Endodermal cell (in vitro differentiated cells): ENCODE results near the gene ZNF324B. TPM values are rescaled to one million over a fixed set of nuclear protein-coding genes. Genes with fewer than 3 reads are reported as not detected.

Source experiments
- DNase-seq: peaks from one replicate; pipeline ENCODE4 v3.0.0-alpha.2; 2017
- H3K27ac ChIP-seq: 2 replicates; pipeline ENCODE4 v1.5.1; 2013; ENCODE audit warnings: mild to moderate bottlenecking, low read depth, low read length, moderate library complexity
- H3K27me3 ChIP-seq: 2 replicates; pipeline ENCODE4 v1.6.1; 2013; ENCODE audit warnings: mild to moderate bottlenecking, low read length, moderate library complexity; ENCODE audit not compliant: insufficient read depth, control insufficient read depth, poor library complexity, severe bottlenecking
- H3K36me3 ChIP-seq: 2 replicates; pipeline ENCODE4 v1.7.0; 2013; ENCODE audit warnings: mild to moderate bottlenecking, low read length, moderate library complexity; ENCODE audit not compliant: control insufficient read depth, insufficient read depth
- H3K4me1 ChIP-seq: one replicate; pipeline ENCODE4 v1.7.0; 2013; ENCODE audit warnings: low read length; ENCODE audit not compliant: control insufficient read depth, insufficient read depth
- H3K4me3 ChIP-seq: 2 replicates; pipeline ENCODE4 v1.5.1; 2013; ENCODE audit warnings: mild to moderate bottlenecking, low read length, moderate library complexity
- H3K9ac ChIP-seq: 2 replicates; pipeline ENCODE4 v1.6.1; 2013; ENCODE audit warnings: mild to moderate bottlenecking, low read length, moderate library complexity; ENCODE audit not compliant: poor library complexity, severe bottlenecking; ENCODE audit errors: extremely low read depth
- H3K9me3 ChIP-seq: 2 replicates; pipeline ENCODE4 v1.6.1; 2013; ENCODE audit warnings: mild to moderate bottlenecking, low read length, moderate library complexity; ENCODE audit not compliant: control insufficient read depth
- H3K27ac Mint-ChIP-seq: 2 replicates; pipeline ENCODE4 v1.8.0; 2020; ENCODE audit warnings: mixed read lengths
- H3K27me3 Mint-ChIP-seq: 2 replicates; pipeline ENCODE4 v1.8.0; 2021; ENCODE audit warnings: mild to moderate bottlenecking, mixed read lengths; ENCODE audit not compliant: insufficient read depth
- H3K36me3 Mint-ChIP-seq: 2 replicates; pipeline ENCODE4 v1.8.0; 2020; ENCODE audit warnings: low read depth, mixed read lengths
- H3K4me1 Mint-ChIP-seq: 2 replicates; pipeline ENCODE4 v1.8.0; 2020; ENCODE audit warnings: mixed read lengths
- H3K4me3 Mint-ChIP-seq: 2 replicates; pipeline ENCODE4 v1.8.0; 2020; ENCODE audit warnings: mild to moderate bottlenecking, moderate library complexity, mixed read lengths
- H3K9me3 Mint-ChIP-seq: 2 replicates; pipeline ENCODE4 v1.8.0; 2020; ENCODE audit warnings: mild to moderate bottlenecking, mixed read lengths
- CTCF ChIP-seq: fragments of 200-600 bp; sonication (generic); conservative IDR thresholded peaks from 2 replicates; pipeline ENCODE4 v1.5.0; 2021; ENCODE audit warnings: antibody characterized with exemption, mild to moderate bottlenecking
- WGBS, 2 experiments: methylation state at CpG; one replicate each; pipeline versions ENCODE4 v1.1.5 to v1.1.7; 2013; ENCODE audit warnings: missing lambda C conversion rate in 2 of 2, mixed read lengths in 1 of 2; ENCODE audit not compliant: insufficient coverage in 1 of 2, insufficient read length in 1 of 2; 5-methylcytosine and 5-hydroxymethylcytosine counted together
- total RNA-seq, 2 donors: library from RNA; stranded (reverse); fragmentation: NEBNext Ultra II Directional in 1 of 2; extraction: Animal tissue kit (Norgen Biotek cat#: 25700) in 1 of 2; gene quantifications; 2 replicates in 1 of 2; 3 replicates in 1 of 2; pipeline ENCODE4 v1.2.1, GENCODE V29; 2021

Gene ZNF324B
- total RNA-seq, 2 donors from 2014 or later: 5.4 to 6.0 TPM

GRCh38 chr19:58498316-58499020 is 47.0 kb downstream of the ZNF324B start:
- no peak for TF ChIP-seq CTCF
- H3K27ac Mint-ChIP-seq: no peak overlapping the region

GRCh38 chr19:58499021-58499927 is 47.9 kb downstream of the ZNF324B start:
- Mint-ChIP-seq H3K36me3 (no peaks in the 10 kb centered on the region), H3K4me3 (peak overlapping the region; percentile 71), H3K4me1 (peaks cover 9% of the 10 kb centered on the region), H3K27me3 (peaks cover 16% of the 10 kb centered on the region), H3K27ac (peak overlapping the region; percentile 90), H3K9me3 (peaks cover 7% of the 10 kb centered on the region)
- H3K27ac ChIP-seq: peak overlapping the region; percentile 41
- peak overlapping the region; percentile 92 for H3K4me3 ChIP-seq
- H3K36me3 ChIP-seq: no peaks in the 10 kb centered on the region
- H3K9ac ChIP-seq: peak overlapping the region; percentile 55
- 2% methylated on average over 28 to 60 of the region's 60 CpGs for WGBS, 2 experiments
- TF ChIP-seq CTCF: peak; percentile 63
- H3K9me3 ChIP-seq: no peaks in the 10 kb centered on the region
- no peaks in the 10 kb centered on the region for H3K27me3 ChIP-seq
- peak; percentile 100 for DNase-seq
- H3K4me1 ChIP-seq: no peaks in the 10 kb centered on the region

More at GRCh38 chr19:58498316-58499020, 47.0 kb downstream of the ZNF324B start:
- Histone ChIP-seq H3K9ac (peak overlapping the region; percentile 55), H3K4me1 (no peaks in the 10 kb centered on the region), H3K9me3 (no peaks in the 10 kb centered on the region), H3K27ac (no peak overlapping the region), H3K36me3 (no peaks in the 10 kb centered on the region), H3K4me3 (peak overlapping the region; percentile 92), H3K27me3 (no peaks in the 10 kb centered on the region)
- Mint-ChIP-seq H3K4me3 (peak overlapping the region; percentile 71), H3K4me1 (peaks cover 9% of the 10 kb centered on the region), H3K27me3 (peaks cover 12% of the 10 kb centered on the region), H3K36me3 (no peaks in the 10 kb centered on the region), H3K9me3 (peaks cover 7% of the 10 kb centered on the region)
- DNase-seq: no peak
- 59 to 70% methylated on average over 20 to 21 of the region's 22 CpGs for WGBS, 2 experiments

- Histone ChIP-seq H3K4me3 (peak overlapping the region; percentile 92), H3K36me3 (no peaks in the 10 kb centered on the region), H3K27me3 (no peaks in the 10 kb centered on the region), H3K27ac (no peak overlapping the region), H3K4me1 (no peaks in the 10 kb centered on the region), H3K9ac (no peak overlapping the region), H3K9me3 (no peaks in the 10 kb centered on the region)
- DNase-seq: no peak
- Mint-ChIP-seq H3K4me1 (peaks cover 9% of the 10 kb centered on the region), H3K4me3 (peak overlapping the region; percentile 71), H3K9me3 (peaks cover 7% of the 10 kb centered on the region), H3K27me3 (peaks cover 16% of the 10 kb centered on the region), H3K27ac (no peak overlapping the region), H3K36me3 (no peaks in the 10 kb centered on the region)
- no peak for TF ChIP-seq CTCF
- WGBS, 2 experiments: 94 to 100% methylated on average over 8 to 14 of the region's 14 CpGs
Observed at GRCh38 chr19:58500242-58500641, 48.8 kb downstream of the ZNF324B start.

Other genes with a start within 250 kb of the ZNF324B start
- gene ZNF544, start 222.7 kb upstream of the ZNF324B start, total RNA-seq: 10 to 100 TPM; 65.7 to 80.2 TPM
- gene ZNF8, start 172.7 kb upstream of the ZNF324B start, total RNA-seq: 10 to 100 TPM; 14.4 to 16.1 TPM
- gene ERVK3-1, start 146.2 kb upstream of the ZNF324B start, total RNA-seq: 10 to 100 TPM; 27.5 to 28.0 TPM
- 1 to 10 TPM; 3.8 TPM for gene ZSCAN22, start 124.6 kb upstream of the ZNF324B start, total RNA-seq
- 10 to 100 TPM; 12.6 to 16.4 TPM for gene A1BG, start 98.1 kb upstream of the ZNF324B start, total RNA-seq
- gene ZNF497, start 88.9 kb upstream of the ZNF324B start, total RNA-seq: 1 to 10 TPM; 5.2 to 5.9 TPM
- 1 to 10 TPM; 3.1 to 3.8 TPM for gene ZNF837, start 70.6 kb upstream of the ZNF324B start, total RNA-seq
- gene RPS5, start 64.4 kb upstream of the ZNF324B start, total RNA-seq: 1,000 to 10,000 TPM in 1 of 2 donors, 100 to 1,000 TPM in 1; 896 to 1,039 TPM
- under 1 TPM; 0.82 to 0.92 TPM for gene RNF225, start 56.0 kb upstream of the ZNF324B start, total RNA-seq
- gene ZNF584, start 43.0 kb upstream of the ZNF324B start, total RNA-seq: 10 to 100 TPM; 10.3 to 14.8 TPM
- gene ZNF132, start 11.5 kb upstream of the ZNF324B start, total RNA-seq: 1 to 10 TPM in 1 of 2 donors, under 1 TPM in 1; 0.71 to 1.2 TPM
- 1 to 10 TPM; 7.0 to 8.7 TPM for gene ZNF324, start 15.5 kb downstream of the ZNF324B start, total RNA-seq
- 10 to 100 TPM; 10.4 to 10.7 TPM for gene ZNF446, start 24.7 kb downstream of the ZNF324B start, total RNA-seq
- gene SLC27A5, start 60.4 kb downstream of the ZNF324B start, total RNA-seq: 10 to 100 TPM; 13.6 to 15.3 TPM
- gene ZBTB45, start 68.2 kb downstream of the ZNF324B start, total RNA-seq: 10 to 100 TPM; 19.0 to 19.4 TPM
- gene TRIM28, start 92.4 kb downstream of the ZNF324B start, total RNA-seq: 100 to 1,000 TPM; 809 to 859 TPM
- gene CHMP2A, start 103.5 kb downstream of the ZNF324B start, total RNA-seq: 100 to 1,000 TPM in 1 of 2 donors, 10 to 100 TPM in 1; 97.7 to 147 TPM
- gene UBE2M, start 107.0 kb downstream of the ZNF324B start, total RNA-seq: 100 to 1,000 TPM in 1 of 2 donors, 10 to 100 TPM in 1; 90.8 to 116 TPM
- gene MZF1, start 121.7 kb downstream of the ZNF324B start, total RNA-seq: 10 to 100 TPM; 24.3 to 33.1 TPM